GOT3 (cell line): Measurements from ENCODE around the gene GPN1.
"Not testable (repeated sequence)": the region's sequence is repeated elsewhere in the genome, so short reads cannot be mapped to it uniquely, and the experiment has no call there.

ENCODE experiments used
- DNase-seq: peaks from one replicate; lab custom pipeline; 2025; ENCODE audit warnings: mixed read lengths; lab: John Stamatoyannopoulos, UW

GPN1 gene

GRCh38 chr2:27628767-27629709 is at the start of gene GPN1, which contains the start of gene CCDC121:
GPN1 (plus strand) TSS chr2:27629050; CDS start chr2:27629059, 9 bp downstream.
CCDC121 (minus strand) TSS chr2:27629012; CDS start chr2:27627799, 1,213 bp downstream.
- peak; percentile 81 for DNase-seq

DNA sequence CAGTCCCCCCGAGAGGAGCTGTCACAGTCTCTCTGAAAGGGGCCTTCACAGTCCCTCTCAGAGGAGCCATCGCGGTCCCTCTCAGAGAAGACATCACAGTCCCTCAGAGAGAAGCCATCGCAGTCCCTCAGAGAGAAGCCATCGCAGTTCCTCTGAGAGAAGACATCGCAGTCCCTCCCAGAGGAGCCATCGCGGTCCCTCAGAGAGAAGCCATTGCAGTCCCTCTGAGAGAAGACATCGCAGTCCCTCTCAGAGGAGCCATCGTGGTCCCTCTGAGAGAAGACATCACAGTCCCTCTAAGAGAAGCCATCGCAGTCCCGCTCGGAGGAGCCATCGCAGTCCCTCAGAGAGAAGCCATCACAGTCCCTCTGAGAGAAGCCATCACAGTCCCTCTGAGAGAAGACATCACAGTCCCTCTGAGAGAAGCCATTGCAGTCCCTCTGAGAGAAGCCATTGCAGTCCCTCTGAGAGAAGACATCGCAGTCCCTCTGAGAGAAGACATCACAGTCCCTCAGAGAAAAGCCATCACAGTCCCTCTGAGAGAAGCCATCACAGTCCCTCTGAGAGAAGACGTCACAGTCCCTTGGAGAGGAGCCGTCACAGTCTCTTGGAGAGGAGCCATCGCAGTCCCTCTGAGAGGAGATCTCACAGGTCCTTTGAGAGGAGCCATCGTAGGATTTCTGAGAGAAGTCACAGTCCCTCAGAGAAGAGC is 47.3 kb upstream of the GPN1 start:
- no peak for DNase-seq

DNA sequence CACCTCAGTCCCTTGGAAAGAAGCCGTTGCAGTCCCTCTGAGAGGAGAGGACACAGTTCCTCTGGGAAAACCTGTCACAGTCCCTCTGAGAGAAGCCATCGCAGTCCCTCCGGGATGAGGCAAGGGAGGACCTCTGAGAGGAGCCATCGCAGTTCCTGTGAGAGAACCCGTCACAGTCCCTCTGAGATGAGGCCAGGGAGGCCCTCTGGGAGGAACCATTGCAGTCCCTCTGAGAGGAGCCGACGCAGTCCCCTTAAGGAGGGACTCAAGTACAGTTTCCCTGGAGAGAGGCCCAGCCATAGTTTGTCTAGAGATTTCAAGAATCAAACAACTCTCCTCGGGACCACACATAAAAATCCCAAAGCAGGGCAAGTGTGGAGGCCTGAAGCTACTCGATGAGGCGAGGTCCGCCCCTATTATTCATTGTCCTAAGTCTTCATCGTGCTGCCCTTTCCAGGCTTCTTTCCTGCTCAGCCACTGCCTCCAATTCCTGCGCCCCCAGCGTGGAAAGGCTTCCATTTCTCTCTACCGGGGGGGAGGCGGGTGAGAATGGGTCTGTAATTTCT is 46.6 kb upstream of the GPN1 start:
- DNase-seq = no peak

DNA sequence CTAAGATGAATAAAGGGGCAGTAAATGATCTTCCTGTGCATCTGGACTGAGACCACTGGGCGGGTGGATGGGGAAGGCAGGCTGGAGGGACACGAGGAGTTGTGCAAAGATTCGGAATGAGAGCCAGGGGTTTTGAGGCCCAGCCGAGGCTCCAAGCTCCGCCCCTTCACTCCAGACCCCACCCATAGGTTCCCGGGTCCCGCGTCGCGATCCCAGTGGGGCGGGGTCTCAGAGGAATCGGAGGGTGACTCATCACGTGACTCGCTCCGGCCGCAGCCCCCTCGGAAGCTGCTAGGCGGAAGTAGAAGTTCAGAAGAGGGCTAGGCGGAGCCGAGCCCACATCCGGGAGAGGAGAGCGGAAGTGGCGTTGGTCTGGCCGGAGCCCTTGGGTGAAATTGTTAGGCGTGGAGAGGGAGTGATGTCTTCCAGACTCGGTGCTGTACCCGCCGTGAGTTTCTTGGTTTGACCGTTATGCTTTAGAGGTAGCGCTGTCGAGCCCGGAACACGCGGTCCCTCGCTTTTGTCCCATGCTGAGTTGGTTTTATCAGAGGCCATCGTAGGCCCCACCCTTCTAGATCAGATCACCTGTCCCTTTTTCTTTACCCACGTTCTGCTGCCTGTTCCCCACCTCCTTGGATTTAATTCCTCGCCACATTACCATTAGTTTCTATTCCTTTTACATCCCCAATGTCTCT is 46.0 kb upstream of the GPN1 start, which contains the start of gene ZNF512:
TSS of gene ZNF512 (plus strand) at position 348 of the 695 bp plus-strand sequence. CDS start at position 419, 71 bp downstream.
- peak; percentile 49 for DNase-seq

DNA sequence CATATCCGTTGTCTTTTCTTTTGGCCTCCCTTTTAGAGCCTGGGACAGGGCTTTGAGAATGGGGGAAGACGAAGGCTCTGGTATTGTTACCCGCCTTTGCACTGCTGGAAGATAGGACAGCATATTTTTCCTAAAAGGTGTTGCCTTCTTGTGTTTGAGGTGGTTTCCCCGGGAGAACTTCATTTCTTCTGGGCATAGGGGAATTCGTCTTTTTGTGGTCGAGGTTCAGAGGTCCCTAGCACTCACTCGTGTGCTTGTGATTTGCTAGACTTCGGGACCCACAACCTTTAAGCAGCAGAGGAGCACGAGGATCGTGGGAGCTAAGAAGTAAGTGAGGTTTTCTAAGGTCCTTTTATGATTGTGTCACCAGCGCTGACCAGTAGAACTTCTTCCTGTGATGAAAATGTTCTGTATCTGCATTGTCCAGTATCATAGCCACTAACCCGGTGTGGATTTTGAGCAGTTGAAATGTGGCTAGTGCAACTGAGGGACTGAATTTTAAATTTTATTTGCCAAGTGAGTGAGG is 45.4 kb upstream of the GPN1 start:
- no peak for DNase-seq

- no peak for DNase-seq
Observed at GRCh38 chr2:27584597-27584996, 44.3 kb upstream of the GPN1 start.

- DNase-seq = no peak
Observed at GRCh38 chr2:27587025-27587424, 41.8 kb upstream of the GPN1 start.

DNA sequence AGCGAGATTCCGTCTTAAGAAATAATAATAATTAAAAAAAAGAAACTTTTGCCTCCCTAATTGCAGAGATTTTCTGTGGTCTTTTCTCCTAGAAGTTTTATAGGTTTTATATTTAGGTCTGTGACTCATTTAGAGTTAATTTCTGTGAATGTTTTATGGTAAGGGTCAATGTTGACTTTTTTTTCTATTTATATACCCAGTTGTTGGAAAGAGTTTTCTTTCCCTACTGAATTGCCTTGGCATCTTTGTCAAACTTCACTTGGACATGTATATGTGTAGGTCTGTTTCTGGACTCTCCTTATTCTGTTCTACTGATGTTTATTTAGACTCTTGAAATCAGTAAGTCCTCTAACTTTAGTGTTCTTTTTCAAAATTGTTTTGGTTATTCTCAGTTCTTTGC is 40.5 kb upstream of the GPN1 start:
- no peak for DNase-seq

DNA sequence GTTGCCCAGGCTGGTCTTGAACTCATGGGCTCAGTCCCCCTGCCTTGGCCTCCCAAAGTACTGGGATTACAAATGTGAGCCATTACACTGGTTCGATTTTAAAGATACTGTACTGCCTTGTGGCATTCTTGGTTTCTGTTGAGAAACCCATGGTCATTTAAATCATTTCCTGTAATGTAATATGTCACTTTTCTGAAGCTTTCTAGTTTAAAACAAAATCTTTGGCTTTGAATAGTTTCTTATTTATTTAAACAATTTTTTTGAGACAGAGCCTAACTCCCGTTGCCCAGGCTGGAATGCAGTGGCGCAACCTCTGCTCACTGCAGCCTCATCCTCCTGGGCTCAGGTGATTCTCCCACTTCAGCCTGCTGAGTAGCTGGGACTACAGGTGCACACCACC is 37.1 kb upstream of the GPN1 start:
- DNase-seq = no peak

DNA sequence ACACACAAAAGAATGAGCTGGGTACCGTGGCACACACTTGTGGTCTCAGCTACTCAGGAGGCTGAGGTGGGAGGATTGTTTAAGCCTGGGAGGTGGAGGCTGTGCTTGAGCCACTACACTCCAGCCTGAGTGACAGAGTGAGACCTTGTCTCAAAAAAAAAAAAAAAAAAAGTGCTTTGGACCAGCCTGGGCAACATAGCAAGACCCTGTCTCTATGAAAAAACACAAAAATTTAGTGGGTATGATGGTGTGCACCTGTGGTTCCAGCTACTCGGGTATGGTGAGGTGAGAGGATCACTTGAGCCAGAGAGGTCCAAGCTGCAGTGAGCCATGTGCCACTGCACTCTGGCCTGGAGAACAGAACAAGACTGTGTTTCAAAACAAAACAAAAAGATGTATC is 35.6 kb upstream of the GPN1 start:
- no peak for DNase-seq

- DNase-seq = not testable (repeated sequence)
Observed at GRCh38 chr2:27594020-27594703, 34.7 kb upstream of the GPN1 start.

- DNase-seq = not testable (repeated sequence)
Observed at GRCh38 chr2:27595412-27595811, 33.4 kb upstream of the GPN1 start.

DNA sequence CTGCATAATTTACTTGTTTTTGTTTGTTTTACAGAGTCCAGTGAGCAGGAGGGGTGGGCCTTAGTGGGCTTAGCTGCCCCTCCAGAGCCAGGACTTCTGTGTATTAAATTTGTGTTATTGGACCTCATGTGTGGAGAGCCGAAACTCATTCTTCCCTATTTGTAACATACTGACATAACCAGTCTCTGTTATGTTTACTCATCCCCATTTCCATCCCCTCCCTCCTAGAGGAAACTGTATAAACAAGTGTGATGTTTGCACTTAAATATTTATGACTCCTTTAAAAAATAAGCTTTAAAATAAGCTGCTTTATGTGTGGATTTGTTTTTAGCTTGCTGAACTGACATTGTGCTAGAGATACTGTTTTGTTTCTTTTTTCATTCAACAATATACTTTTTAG is 32.2 kb upstream of the GPN1 start:
- no peak for DNase-seq

- no peak for DNase-seq
Observed at GRCh38 chr2:27606611-27607010, 22.2 kb upstream of the GPN1 start.

GRCh38 chr2:27613985-27614384 is 14.9 kb upstream of the GPN1 start:
- DNase-seq = no peak

GRCh38 chr2:27615316-27615715 is 13.5 kb upstream of the GPN1 start:
- no peak for DNase-seq

- no peak for DNase-seq
Observed at GRCh38 chr2:27621524-27621923, 7.3 kb upstream of the GPN1 start.

GRCh38 chr2:27622921-27623384 is 5.9 kb upstream of the GPN1 start:
- no peak for DNase-seq

- no peak for DNase-seq
Observed at GRCh38 chr2:27624943-27625342, 3.9 kb upstream of the GPN1 start.

DNA sequence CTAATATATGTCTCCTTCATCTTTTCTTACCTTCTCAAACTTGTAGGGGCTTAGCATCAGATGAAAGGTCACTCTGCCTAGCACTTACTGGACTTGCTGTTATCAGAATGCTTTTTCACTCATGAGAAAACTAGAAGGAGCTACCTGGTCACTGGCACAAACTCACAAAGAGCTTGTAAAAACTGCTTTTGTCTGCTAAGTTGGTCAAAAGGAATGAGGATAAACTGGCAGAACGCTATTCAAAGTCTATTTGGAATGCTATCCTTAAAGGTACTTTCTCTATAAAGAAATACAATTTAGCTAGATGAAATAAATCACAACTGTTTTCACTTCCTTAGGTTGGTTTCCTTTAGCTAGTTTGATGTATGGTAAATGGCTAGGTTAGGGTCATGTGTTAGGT is 2.5 kb upstream of the GPN1 start:
- DNase-seq = not testable (repeated sequence)

- DNase-seq = not testable (repeated sequence)
Observed at GRCh38 chr2:27626921-27627320, 1.9 kb upstream of the GPN1 start.
